ENCODE measurements around the gene ALG12. TPM values are rescaled to one million over a fixed set of nuclear protein-coding genes. Genes with fewer than 3 reads are reported as not detected.

Gene ALG12
- total RNA-seq, 2 experiments from 2014 or later = 7.4 to 9.6 TPM

- DNase-seq = no peak
- Mint-ChIP-seq H3K36me3 (ENCODE audit: low read depth) (peaks cover 28% of the 10 kb centered on the region), H3K4me3 (no peak overlapping the region), H3K27me3 (ENCODE audit: low read depth) (no peaks in the 10 kb centered on the region), H3K9me3 (peaks cover under 1% of the 10 kb centered on the region), H3K27ac (no peak overlapping the region), H3K4me1 (ENCODE audit: low read depth) (peaks cover 15% of the 10 kb centered on the region)
- intact Hi-C loops (cut with micrococcal nuclease) = no loop called here
- CTCF ChIA-PET = no interaction called here
Measured at GRCh38 chr22:49883294-49883640, 35.0 kb downstream of the ALG12 start.

- CTCF ChIA-PET = no interaction called here
Measured at GRCh38 chr22:49882519-49883293, 35.5 kb downstream of the ALG12 start.

GRCh38 chr22:49881856-49882255, 36.4 kb downstream of the ALG12 start:
- no peaks in the 10 kb centered on the region for H3K27me3 Mint-ChIP-seq (ENCODE audit: low read depth)
- H3K36me3 Mint-ChIP-seq (ENCODE audit: low read depth) = peaks cover 26% of the 10 kb centered on the region
- CTCF ChIA-PET = no interaction called here
- peaks cover 1% of the 10 kb centered on the region for H3K9me3 Mint-ChIP-seq
- no peak overlapping the region for H3K27ac Mint-ChIP-seq
- intact Hi-C loops (cut with micrococcal nuclease) = no loop called here
- H3K4me3 Mint-ChIP-seq = no peak overlapping the region
- DNase-seq = no peak
- peaks cover 15% of the 10 kb centered on the region for H3K4me1 Mint-ChIP-seq (ENCODE audit: low read depth)

More at GRCh38 chr22:49882519-49883293, 35.5 kb downstream of the ALG12 start:
- no peak overlapping the region for H3K27ac Mint-ChIP-seq
- no peak for DNase-seq
- intact Hi-C loops (cut with micrococcal nuclease) = no loop called here
- H3K36me3 Mint-ChIP-seq (ENCODE audit: low read depth) = peaks cover 28% of the 10 kb centered on the region
- H3K4me1 Mint-ChIP-seq (ENCODE audit: low read depth) = peaks cover 15% of the 10 kb centered on the region
- H3K9me3 Mint-ChIP-seq = peaks cover 1% of the 10 kb centered on the region
- no peak overlapping the region for H3K4me3 Mint-ChIP-seq
- no peaks in the 10 kb centered on the region for H3K27me3 Mint-ChIP-seq (ENCODE audit: low read depth)

DNA sequence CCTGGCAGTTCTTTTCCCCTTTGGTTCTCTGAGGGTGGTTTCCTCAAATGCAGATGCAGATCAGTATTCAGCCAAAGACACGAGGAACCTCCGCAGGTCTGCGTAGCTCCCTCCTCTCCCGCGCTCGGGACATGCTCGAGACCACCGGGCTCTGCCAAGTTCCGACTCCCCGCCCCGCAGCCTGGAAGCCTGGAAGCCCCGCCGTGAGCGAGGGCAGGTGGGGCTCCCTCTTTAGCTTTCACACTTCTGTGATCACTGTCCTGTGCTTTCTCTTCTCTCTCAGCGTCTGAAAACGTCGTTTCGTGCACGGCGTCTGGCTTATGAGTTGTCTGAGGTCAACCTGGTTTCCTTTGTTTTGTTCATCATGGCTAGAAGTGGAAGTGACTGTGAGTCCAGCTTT, 38.0 kb downstream of the ALG12 start:
- intact Hi-C loops (cut with micrococcal nuclease) = no loop called here

GRCh38 chr22:49879871-49880270, 38.4 kb downstream of the ALG12 start:
- CTCF ChIA-PET = no interaction called here
- intact Hi-C loops (cut with micrococcal nuclease) = no loop called here
- no peaks in the 10 kb centered on the region for H3K27me3 Mint-ChIP-seq (ENCODE audit: low read depth)
- H3K9me3 Mint-ChIP-seq = peaks cover 1% of the 10 kb centered on the region
- no peak overlapping the region for H3K4me3 Mint-ChIP-seq
- H3K27ac Mint-ChIP-seq = no peak overlapping the region
- no peak for DNase-seq
- H3K36me3 Mint-ChIP-seq (ENCODE audit: low read depth) = peaks cover 31% of the 10 kb centered on the region
- H3K4me1 Mint-ChIP-seq (ENCODE audit: low read depth) = peaks cover 19% of the 10 kb centered on the region

More for the DNA sequence above, 38.0 kb downstream of the ALG12 start:
- CTCF ChIA-PET = no interaction called here
- peaks cover 19% of the 10 kb centered on the region for H3K4me1 Mint-ChIP-seq (ENCODE audit: low read depth)
- H3K27ac Mint-ChIP-seq = no peak overlapping the region
- no peaks in the 10 kb centered on the region for H3K27me3 Mint-ChIP-seq (ENCODE audit: low read depth)
- no peak for DNase-seq
- H3K36me3 Mint-ChIP-seq (ENCODE audit: low read depth) = peaks cover 28% of the 10 kb centered on the region
- peaks cover 1% of the 10 kb centered on the region for H3K9me3 Mint-ChIP-seq
- peak overlapping the region; percentile 5 for H3K4me3 Mint-ChIP-seq

DNA sequence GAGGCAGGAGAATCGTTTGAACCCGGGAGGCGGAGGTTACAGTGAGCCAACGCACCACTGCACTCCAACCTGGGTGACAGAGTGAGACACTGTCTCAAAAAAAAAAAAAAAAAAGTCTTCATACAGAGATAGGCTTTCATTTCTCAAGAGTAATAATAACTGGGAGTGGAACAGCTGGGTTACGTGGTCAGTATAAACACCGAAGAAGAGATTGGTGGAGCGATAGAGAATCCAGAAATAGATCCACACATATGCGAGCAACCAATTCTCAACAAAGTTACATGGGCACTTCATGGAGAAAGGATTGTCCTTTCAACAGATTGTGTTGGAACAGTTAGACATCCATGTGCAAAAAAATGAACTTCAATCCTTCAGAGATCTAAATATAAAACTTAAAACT, 40.0 kb downstream of the ALG12 start:
- DNase-seq = no peak
- no peaks in the 10 kb centered on the region for H3K27me3 Mint-ChIP-seq (ENCODE audit: low read depth)
- intact Hi-C loops (cut with micrococcal nuclease) = no loop called here
- peaks cover 1% of the 10 kb centered on the region for H3K9me3 Mint-ChIP-seq
- H3K4me1 Mint-ChIP-seq (ENCODE audit: low read depth) = peaks cover 29% of the 10 kb centered on the region
- peaks cover 27% of the 10 kb centered on the region for H3K36me3 Mint-ChIP-seq (ENCODE audit: low read depth)
- no peak overlapping the region for H3K4me3 Mint-ChIP-seq
- CTCF ChIA-PET = no interaction called here
- H3K27ac Mint-ChIP-seq = no peak overlapping the region

GRCh38 chr22:49877642-49878041, 40.6 kb downstream of the ALG12 start:
- no peak overlapping the region for H3K27ac Mint-ChIP-seq
- H3K36me3 Mint-ChIP-seq (ENCODE audit: low read depth) = peaks cover 28% of the 10 kb centered on the region
- peaks cover 31% of the 10 kb centered on the region for H3K4me1 Mint-ChIP-seq (ENCODE audit: low read depth)
- no peak overlapping the region for H3K4me3 Mint-ChIP-seq
- intact Hi-C loops (cut with micrococcal nuclease) = no loop called here
- no peaks in the 10 kb centered on the region for H3K27me3 Mint-ChIP-seq (ENCODE audit: low read depth)
- CTCF ChIA-PET = no interaction called here
- H3K9me3 Mint-ChIP-seq = peaks cover 1% of the 10 kb centered on the region
- DNase-seq = no peak

GRCh38 chr22:49873228-49873940, 44.9 kb downstream of the ALG12 start:
- no peaks in the 10 kb centered on the region for H3K27me3 Mint-ChIP-seq (ENCODE audit: low read depth)
- peaks cover 44% of the 10 kb centered on the region for H3K36me3 Mint-ChIP-seq (ENCODE audit: low read depth)
- CTCF ChIA-PET = no interaction called here

DNA sequence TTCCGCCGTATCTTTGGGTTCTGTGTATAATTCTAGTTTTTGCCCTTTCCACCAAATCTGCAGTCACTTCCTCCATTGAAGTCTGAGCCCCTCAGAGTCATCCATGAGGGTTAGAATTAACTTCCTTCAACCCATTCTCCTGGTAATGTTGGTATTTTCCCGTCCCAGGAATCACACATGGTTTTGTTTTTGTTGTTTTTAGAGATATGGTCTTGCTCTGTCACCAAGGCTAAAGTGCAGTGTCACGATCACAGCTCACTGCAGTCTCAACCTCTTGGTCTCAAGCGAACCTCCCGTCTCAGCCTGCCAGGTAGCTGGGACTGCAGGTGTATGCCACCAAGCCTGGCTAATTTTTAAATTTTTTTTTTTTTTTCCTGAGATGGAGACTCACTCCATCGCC, 45.9 kb downstream of the ALG12 start:
- peaks cover 48% of the 10 kb centered on the region for H3K4me1 Mint-ChIP-seq (ENCODE audit: low read depth)
- CTCF ChIA-PET = no interaction called here
- H3K9me3 Mint-ChIP-seq = peaks cover 16% of the 10 kb centered on the region
- H3K27me3 Mint-ChIP-seq (ENCODE audit: low read depth) = no peaks in the 10 kb centered on the region
- no peak for DNase-seq
- no peak overlapping the region for H3K27ac Mint-ChIP-seq
- intact Hi-C loops (cut with micrococcal nuclease) = no loop called here
- H3K4me3 Mint-ChIP-seq = no peak overlapping the region
- peaks cover 46% of the 10 kb centered on the region for H3K36me3 Mint-ChIP-seq (ENCODE audit: low read depth)

More at GRCh38 chr22:49873228-49873940, 44.9 kb downstream of the ALG12 start:
- Mint-ChIP-seq H3K9me3 (peaks cover 18% of the 10 kb centered on the region), H3K4me1 (ENCODE audit: low read depth) (peaks cover 38% of the 10 kb centered on the region), H3K27ac (no peak overlapping the region), H3K4me3 (no peak overlapping the region)
- intact Hi-C loops (cut with micrococcal nuclease) = no loop called here
- DNase-seq = no peak

DNA sequence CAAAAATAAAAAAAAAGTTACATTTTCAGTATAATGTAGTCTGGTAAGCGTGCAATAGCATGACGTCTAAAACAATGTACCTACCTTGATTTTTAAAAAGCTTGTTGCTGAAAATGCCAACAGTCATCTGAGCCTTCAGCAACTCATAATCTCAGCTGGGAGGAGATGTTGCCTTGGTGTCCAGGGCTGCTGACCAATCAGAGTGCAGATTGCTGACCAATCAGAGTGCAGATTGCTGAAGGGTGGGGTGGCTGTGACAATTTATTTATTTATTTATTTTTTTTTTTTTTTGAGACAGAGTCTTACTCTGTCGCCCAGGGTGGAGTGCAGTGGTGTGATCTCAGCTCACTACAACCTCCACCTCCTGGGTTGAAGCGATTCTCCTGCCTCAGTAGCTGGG, 46.8 kb downstream of the ALG12 start:
- H3K27ac Mint-ChIP-seq = no peak overlapping the region
- DNase-seq = no peak
- H3K27me3 Mint-ChIP-seq (ENCODE audit: low read depth) = no peaks in the 10 kb centered on the region
- peaks cover 55% of the 10 kb centered on the region for H3K4me1 Mint-ChIP-seq (ENCODE audit: low read depth)
- intact Hi-C loops (cut with micrococcal nuclease) = no loop called here
- peaks cover 25% of the 10 kb centered on the region for H3K9me3 Mint-ChIP-seq
- no peak overlapping the region for H3K4me3 Mint-ChIP-seq
- peaks cover 53% of the 10 kb centered on the region for H3K36me3 Mint-ChIP-seq (ENCODE audit: low read depth)
- CTCF ChIA-PET = interaction anchor here (0.7 kb wide), 1 partner anchor 210 kb away, joined by 4 read pairs; no protein-coding TSS in a partner anchor

DNA sequence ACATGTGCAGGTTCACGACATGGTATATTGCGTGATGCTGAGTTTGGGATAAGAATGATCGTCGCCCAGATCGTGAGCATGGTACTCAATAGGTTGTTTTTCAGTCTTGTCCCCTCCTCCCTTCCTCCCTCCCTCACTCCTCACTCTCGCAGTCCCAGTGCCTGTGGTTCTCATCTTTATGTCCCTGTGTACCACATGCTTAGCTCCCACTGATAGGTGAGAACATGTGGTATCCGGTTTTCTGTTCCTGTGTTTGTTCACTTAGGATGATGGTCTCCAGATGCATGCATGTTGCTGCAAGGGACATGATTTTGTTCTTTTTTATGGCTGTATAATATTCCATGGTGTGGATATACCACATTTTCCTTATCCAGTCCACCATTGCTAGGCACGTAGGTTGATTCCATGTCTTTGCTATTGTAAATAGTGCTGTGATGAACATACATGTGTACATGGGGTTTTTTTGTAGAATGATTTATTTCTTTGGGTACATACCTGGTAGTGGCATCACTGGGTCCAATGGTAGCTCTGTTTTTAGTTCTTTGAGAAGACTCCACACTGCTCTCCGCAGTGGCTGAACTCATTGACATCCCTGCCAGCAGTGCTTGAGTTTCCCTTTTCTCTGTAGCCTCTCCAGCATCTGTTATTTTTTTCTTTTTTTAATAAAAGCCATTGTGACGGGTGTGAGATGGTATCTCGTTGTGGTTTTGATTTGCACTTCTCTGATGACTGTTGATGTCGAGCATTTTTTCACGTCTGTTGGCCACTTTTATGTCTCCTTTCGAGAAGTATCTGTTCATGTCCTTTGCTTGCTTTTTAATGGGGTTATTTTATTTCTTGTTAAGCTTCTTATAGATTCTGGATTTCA, 48.2 kb downstream of the ALG12 start:
- CTCF ChIA-PET = interaction anchor here (0.7 kb wide), 1 partner anchor 49 kb away, joined by 4 read pairs; no protein-coding TSS in a partner anchor
- no peak overlapping the region for H3K4me3 Mint-ChIP-seq
- H3K9me3 Mint-ChIP-seq = peaks cover 34% of the 10 kb centered on the region
- no peak for DNase-seq
- H3K27me3 Mint-ChIP-seq (ENCODE audit: low read depth) = no peaks in the 10 kb centered on the region
- H3K4me1 Mint-ChIP-seq (ENCODE audit: low read depth) = peaks cover 54% of the 10 kb centered on the region
- H3K27ac Mint-ChIP-seq = no peak overlapping the region
- intact Hi-C loops (cut with micrococcal nuclease) = no loop called here
- H3K36me3 Mint-ChIP-seq (ENCODE audit: low read depth) = peaks cover 57% of the 10 kb centered on the region

DNA sequence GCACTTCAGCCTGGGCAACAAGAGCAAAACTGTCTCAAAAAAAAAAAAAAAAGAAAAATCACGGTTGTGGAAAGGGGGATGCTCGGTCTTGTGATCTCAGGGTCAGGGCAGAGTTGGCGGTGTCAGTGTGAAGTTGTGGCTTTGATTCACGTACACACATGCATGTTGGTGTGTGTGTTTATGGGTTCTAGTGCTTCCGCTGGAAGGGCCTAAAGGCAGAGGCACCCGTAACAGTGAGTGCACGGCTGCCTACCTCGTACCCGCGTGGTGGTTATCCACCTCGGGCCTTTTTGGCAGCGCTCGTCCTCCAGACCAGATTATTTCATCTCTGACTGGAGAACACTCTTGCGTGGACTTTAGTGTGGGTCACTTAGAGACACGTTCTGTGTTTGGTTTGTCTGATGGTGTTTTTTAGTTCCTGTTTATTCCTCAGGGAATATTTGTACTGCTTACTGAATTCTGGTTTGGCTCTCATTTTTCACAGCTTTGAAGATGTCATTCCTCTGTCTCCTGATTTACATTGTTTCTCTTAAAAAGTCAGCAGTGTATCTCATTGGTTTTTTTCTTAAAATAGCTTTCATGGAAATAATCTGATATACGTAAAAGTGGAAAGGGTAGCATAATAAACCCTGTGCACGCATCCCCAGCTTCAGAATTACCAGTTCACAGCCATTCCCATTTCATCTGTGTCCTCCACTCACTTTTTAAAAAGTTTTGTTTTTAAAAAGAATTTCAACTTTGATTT, 49.0 kb downstream of the ALG12 start:
- no peak overlapping the region for H3K4me3 Mint-ChIP-seq
- CTCF ChIA-PET = no interaction called here
- peaks cover 34% of the 10 kb centered on the region for H3K9me3 Mint-ChIP-seq
- intact Hi-C loops (cut with micrococcal nuclease) = no loop called here
- H3K27me3 Mint-ChIP-seq (ENCODE audit: low read depth) = no peaks in the 10 kb centered on the region
- no peak overlapping the region for H3K27ac Mint-ChIP-seq
- no peak for DNase-seq
- H3K4me1 Mint-ChIP-seq (ENCODE audit: low read depth) = peaks cover 58% of the 10 kb centered on the region
- H3K36me3 Mint-ChIP-seq (ENCODE audit: low read depth) = peaks cover 56% of the 10 kb centered on the region
